Panc1 (cell line): ENCODE data around the gene TRIM62. TPM values are rescaled to one million over a fixed set of nuclear protein-coding genes. Genes with fewer than 3 reads are reported as not detected.

Experiments
- ATAC-seq: fragments of 200-7000 bp; cut with Tn5 transposase; 2 replicates; pipeline ENCODE4 v1.9.1; 2020; ENCODE audit warnings: mild to moderate bottlenecking, moderate library complexity
- BruUV-seq: library from RNA; stranded (reverse); fragments of 400-500 nt; replicated peaks from 2 replicates; lab custom pipeline; 2021; lab: Mats Ljungman, UMichigan
- CTCF ChIA-PET: fragments of 300-600 bp; sonication (Branson Sonifier 250); formaldehyde crosslinking; loops from one replicate; lab custom pipeline; 2022; ENCODE audit warnings: antibody characterized with exemption; lab: Charles Lee
- POLR2A ChIA-PET: fragments of 300-600 bp; sonication (Branson Sonifier 250); formaldehyde crosslinking; loops from one replicate; lab custom pipeline; 2022; ENCODE audit warnings: antibody characterized with exemption; lab: Charles Lee
- DNase-seq: peaks from one replicate; pipeline ENCODE4 v3.0.0-alpha.2; 2010; ENCODE audit warnings: low read depth, low spot score
- H3K27ac ChIP-seq: 2 replicates; pipeline ENCODE4 v1.5.1; 2011; ENCODE audit warnings: mild to moderate bottlenecking, low read length, inconsistent platforms
- H3K27me3 ChIP-seq: fragments of 200-500 bp; sonication (Bioruptor generic); 2 replicates; pipeline ENCODE4 v1.6.0; 2014; ENCODE audit warnings: low read length, inconsistent platforms; ENCODE audit not compliant: control insufficient read depth, insufficient read depth
- H3K36me3 ChIP-seq: fragments of 200-500 bp; sonication (Bioruptor generic); 2 replicates; pipeline ENCODE4 v1.5.1; 2014; ENCODE audit warnings: inconsistent platforms, mild to moderate bottlenecking, low read length, moderate library complexity; ENCODE audit not compliant: control insufficient read depth, insufficient read depth
- H3K4me1 ChIP-seq: 2 replicates; pipeline ENCODE4 v1.5.1; 2011; ENCODE audit warnings: inconsistent platforms, mild to moderate bottlenecking, low read length, moderate library complexity; ENCODE audit not compliant: control insufficient read depth, insufficient read depth
- H3K4me3 ChIP-seq, 2 experiments: 2 replicates each; pipeline ENCODE4 v1.5.1; 2011 to 2012; ENCODE audit warnings: low read depth in 2 of 2, low read length in 2 of 2, mild to moderate bottlenecking in 2 of 2, inconsistent platforms in 1 of 2, moderate library complexity in 1 of 2
- H3K9me3 ChIP-seq: fragments of 200-500 bp; sonication (Bioruptor generic); 2 replicates; pipeline ENCODE4 v1.5.1; 2014; ENCODE audit warnings: low read depth, mild to moderate bottlenecking, inconsistent platforms, low read length, moderate library complexity; ENCODE audit not compliant: control insufficient read depth, insufficient read depth
- POLR2AphosphoS5 ChIP-seq: IDR thresholded peaks from 2 replicates; pipeline ENCODE4 v1.6.1; 2012; ENCODE audit warnings: mild to moderate bottlenecking, low read depth, low read length, moderate library complexity
- SIN3A ChIP-seq: IDR thresholded peaks from 2 replicates; pipeline ENCODE4 v1.6.1; 2012; ENCODE audit warnings: low read depth, mild to moderate bottlenecking, low read length, moderate library complexity, borderline replicate concordance; ENCODE audit not compliant: insufficient read depth
- TCF7L2 ChIP-seq: IDR thresholded peaks from 2 replicates; pipeline ENCODE4 v1.6.1; 2011; ENCODE audit warnings: mild to moderate bottlenecking, low read depth, low read length, inconsistent platforms
- in situ Hi-C: cut with HindIII; loops from 2 replicates; pipeline ENCODE4 v1.10.0; 2016; ENCODE audit warnings: low sequenced_read_pairs, low pct_unique_long_range_greater_than_20kb
- intact Hi-C: fragments of 100-400 bp; cut with micrococcal nuclease; formaldehyde crosslinking; loops from one replicate; pipeline ENCODE4 v1.10.0; 2022; ENCODE audit not compliant: unreplicated experiment
- total RNA-seq: library from RNA; stranded (reverse); gene quantifications from one replicate; pipeline ENCODE4 v1.2.1, GENCODE V29; 2021; ENCODE audit not compliant: unreplicated experiment
- TF ChIP-seq, protein P1 (sequence below): fragments of 450-650 bp; IDR thresholded peaks from 2 replicates; pipeline ENCODE4 v1.5.1; 2017; ENCODE audit warnings: mild to moderate bottlenecking
- TF ChIP-seq, protein P2 (sequence below), 2 experiments: IDR thresholded peaks; 2 replicates each; pipeline ENCODE4 v1.6.1; 2011 to 2012; ENCODE audit warnings: low read depth in 2 of 2, control low read depth in 1 of 2, low read length in 1 of 2, mild to moderate bottlenecking in 1 of 2, moderate library complexity in 1 of 2; ENCODE audit not compliant: insufficient read depth in 1 of 2

Gene TRIM62
- total RNA-seq, 1 experiment from 2014 or later: 7.4 TPM

DNA sequence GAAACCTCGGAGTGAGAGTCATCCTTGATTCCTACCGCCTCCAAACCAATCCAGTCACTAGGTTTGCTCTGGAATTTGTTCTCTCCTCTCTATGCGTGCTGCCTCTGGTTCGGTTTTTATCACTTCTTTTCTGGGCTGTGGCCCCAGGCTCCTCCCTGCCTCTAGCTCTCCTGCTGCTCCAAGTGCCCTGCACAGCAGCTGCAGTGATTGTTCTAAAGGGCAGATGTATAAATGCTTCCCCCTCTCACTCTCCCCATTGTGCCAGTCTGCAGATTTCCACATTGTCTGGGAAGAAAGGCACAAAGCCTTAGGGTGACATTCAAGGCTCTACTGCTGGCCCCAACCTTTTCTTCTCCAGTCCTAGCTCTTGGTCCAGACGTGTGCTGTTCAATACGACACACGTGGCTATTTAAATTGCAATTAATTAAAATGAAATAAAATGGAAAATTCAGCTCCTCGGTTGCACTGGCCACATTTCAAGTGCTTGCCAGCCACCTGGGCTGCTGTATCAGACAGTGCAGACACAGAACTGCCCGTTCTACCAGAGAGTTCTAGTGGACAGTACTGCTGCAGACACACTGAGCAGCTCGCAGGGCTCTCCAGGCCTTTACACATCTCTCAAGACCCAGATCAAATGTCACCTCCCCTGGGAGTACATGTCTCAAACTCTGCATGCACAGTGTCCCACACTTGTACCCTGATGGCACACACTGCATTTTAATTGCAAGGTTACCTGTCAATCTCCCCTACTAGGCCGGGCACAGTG lies 12.4 kb downstream of the TRIM62 start:
- no peaks in the 10 kb centered on the region for H3K27me3 ChIP-seq
- no peak for TF ChIP-seq TCF7L2
- TF ChIP-seq, protein P1, sequence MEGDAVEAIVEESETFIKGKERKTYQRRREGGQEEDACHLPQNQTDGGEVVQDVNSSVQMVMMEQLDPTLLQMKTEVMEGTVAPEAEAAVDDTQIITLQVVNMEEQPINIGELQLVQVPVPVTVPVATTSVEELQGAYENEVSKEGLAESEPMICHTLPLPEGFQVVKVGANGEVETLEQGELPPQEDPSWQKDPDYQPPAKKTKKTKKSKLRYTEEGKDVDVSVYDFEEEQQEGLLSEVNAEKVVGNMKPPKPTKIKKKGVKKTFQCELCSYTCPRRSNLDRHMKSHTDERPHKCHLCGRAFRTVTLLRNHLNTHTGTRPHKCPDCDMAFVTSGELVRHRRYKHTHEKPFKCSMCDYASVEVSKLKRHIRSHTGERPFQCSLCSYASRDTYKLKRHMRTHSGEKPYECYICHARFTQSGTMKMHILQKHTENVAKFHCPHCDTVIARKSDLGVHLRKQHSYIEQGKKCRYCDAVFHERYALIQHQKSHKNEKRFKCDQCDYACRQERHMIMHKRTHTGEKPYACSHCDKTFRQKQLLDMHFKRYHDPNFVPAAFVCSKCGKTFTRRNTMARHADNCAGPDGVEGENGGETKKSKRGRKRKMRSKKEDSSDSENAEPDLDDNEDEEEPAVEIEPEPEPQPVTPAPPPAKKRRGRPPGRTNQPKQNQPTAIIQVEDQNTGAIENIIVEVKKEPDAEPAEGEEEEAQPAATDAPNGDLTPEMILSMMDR: no peak
- TF ChIP-seq POLR2AphosphoS5: no peak
- TF ChIP-seq, protein P2, sequence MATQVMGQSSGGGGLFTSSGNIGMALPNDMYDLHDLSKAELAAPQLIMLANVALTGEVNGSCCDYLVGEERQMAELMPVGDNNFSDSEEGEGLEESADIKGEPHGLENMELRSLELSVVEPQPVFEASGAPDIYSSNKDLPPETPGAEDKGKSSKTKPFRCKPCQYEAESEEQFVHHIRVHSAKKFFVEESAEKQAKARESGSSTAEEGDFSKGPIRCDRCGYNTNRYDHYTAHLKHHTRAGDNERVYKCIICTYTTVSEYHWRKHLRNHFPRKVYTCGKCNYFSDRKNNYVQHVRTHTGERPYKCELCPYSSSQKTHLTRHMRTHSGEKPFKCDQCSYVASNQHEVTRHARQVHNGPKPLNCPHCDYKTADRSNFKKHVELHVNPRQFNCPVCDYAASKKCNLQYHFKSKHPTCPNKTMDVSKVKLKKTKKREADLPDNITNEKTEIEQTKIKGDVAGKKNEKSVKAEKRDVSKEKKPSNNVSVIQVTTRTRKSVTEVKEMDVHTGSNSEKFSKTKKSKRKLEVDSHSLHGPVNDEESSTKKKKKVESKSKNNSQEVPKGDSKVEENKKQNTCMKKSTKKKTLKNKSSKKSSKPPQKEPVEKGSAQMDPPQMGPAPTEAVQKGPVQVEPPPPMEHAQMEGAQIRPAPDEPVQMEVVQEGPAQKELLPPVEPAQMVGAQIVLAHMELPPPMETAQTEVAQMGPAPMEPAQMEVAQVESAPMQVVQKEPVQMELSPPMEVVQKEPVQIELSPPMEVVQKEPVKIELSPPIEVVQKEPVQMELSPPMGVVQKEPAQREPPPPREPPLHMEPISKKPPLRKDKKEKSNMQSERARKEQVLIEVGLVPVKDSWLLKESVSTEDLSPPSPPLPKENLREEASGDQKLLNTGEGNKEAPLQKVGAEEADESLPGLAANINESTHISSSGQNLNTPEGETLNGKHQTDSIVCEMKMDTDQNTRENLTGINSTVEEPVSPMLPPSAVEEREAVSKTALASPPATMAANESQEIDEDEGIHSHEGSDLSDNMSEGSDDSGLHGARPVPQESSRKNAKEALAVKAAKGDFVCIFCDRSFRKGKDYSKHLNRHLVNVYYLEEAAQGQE (IDR thresholded peaks at IDR 0.05; ENCODE audit: insufficient read depth in 1 of 2, low read depth in 2 of 2, low read length in 1 of 2): no peak
- TF ChIP-seq SIN3A: no peak
- H3K27ac ChIP-seq: no peak overlapping the region
- ChIA-PET POLR2A (no interaction called here), CTCF (no interaction called here)
- BruUV-seq: no TSS peak
- DNase-seq: no peak
- no peak for ATAC-seq
- no peaks in the 10 kb centered on the region for H3K9me3 ChIP-seq
- in situ Hi-C loops (no loop called here), intact Hi-C loops (no loop called here)
- H3K4me1 ChIP-seq: no peaks in the 10 kb centered on the region
- no peaks in the 10 kb centered on the region for H3K36me3 ChIP-seq
- H3K4me3 ChIP-seq: no peak overlapping the region

DNA sequence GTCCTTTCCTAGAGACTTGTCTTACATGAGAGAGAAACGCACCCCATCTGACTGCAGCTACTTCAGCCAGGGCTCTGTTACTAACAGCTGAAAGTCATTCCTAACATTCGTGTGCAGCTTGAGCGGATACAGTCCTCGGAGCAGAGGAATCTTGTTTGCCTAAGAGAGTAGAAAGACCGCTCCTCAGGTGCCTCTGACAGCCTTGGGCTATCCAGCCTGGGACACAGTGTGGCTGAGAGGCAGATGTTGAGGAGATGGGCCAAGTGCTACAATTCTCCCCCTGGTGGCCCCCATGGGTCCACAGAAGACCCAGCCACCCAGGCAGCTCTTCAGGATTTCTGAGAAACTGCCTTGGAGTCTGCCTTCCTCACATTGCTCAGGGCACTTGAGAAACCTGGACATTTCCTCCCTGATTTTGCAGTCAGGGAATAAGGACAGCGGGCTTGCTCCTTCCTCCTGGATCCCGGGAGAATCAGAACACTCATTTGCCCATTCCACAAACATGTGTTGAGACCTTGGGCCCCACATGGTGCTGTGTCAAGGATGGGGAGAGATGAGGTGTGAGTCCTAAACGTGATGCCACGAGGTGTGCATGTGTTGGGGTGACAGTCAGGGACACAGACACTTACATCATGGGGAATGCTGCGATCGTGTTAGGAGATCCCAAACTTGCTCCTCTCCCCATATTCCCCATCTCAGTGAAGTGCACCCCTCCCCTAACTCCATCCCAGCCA lies 13.1 kb downstream of the TRIM62 start:
- BruUV-seq: no TSS peak
- POLR2A ChIA-PET: no interaction called here
- CTCF ChIA-PET: no interaction called here

More for the DNA sequence above, 13.1 kb downstream of the TRIM62 start:
- no peak for ATAC-seq
- H3K36me3 ChIP-seq: no peaks in the 10 kb centered on the region
- no peak for TF ChIP-seq POLR2AphosphoS5
- TF ChIP-seq, protein P2 (IDR thresholded peaks at IDR 0.05; ENCODE audit: insufficient read depth in 1 of 2, low read depth in 2 of 2, low read length in 1 of 2): no peak
- TF ChIP-seq SIN3A: no peak
- no peak for TF ChIP-seq TCF7L2
- TF ChIP-seq, protein P1: no peak
- intact Hi-C loops (no loop called here), in situ Hi-C loops (no loop called here)
- no peak overlapping the region for H3K27ac ChIP-seq
- H3K9me3 ChIP-seq: no peaks in the 10 kb centered on the region
- no peaks in the 10 kb centered on the region for H3K4me1 ChIP-seq
- DNase-seq: no peak
- H3K4me3 ChIP-seq: no peak overlapping the region
- H3K27me3 ChIP-seq: no peaks in the 10 kb centered on the region
